ENCODE results near the gene NFYB. TPM values are rescaled to one million over a fixed set of nuclear protein-coding genes. Genes with fewer than 3 reads are reported as not detected.

Gene NFYB
- total RNA-seq, 1 donor = 25.7 TPM

- peaks cover 3% of the 10 kb centered on the region for H3K4me1 ChIP-seq (ENCODE audit: insufficient read depth, low read length)
Measured at GRCh38 chr12:104167519-104168458, 29.8 kb upstream of the NFYB start.

GRCh38 chr12:104166465-104166864 lies 28.5 kb upstream of the NFYB start:
- Histone ChIP-seq H3K4me1 (ENCODE audit: insufficient read depth, low read length) (peaks cover 3% of the 10 kb centered on the region), H4K20me1 (ENCODE audit: insufficient read depth, low read length) (no peaks in the 10 kb centered on the region), H3K27me3 (ENCODE audit: insufficient read depth, low read length) (no peaks in the 10 kb centered on the region), H3K4me2 (ENCODE audit: insufficient read depth, low read length) (no peak overlapping the region), H3K4me3 (ENCODE audit: insufficient read depth, low read length) (no peak overlapping the region), H3K9me3 (ENCODE audit: low read depth, low read length) (no peaks in the 10 kb centered on the region), H3K79me2 (ENCODE audit: insufficient read depth, low read length) (no peaks in the 10 kb centered on the region), H3K36me3 (ENCODE audit: insufficient read depth, low read length) (no peaks in the 10 kb centered on the region), H3K27ac (ENCODE audit: low read depth, low read length) (no peak overlapping the region), H2AFZ (ENCODE audit: low read length) (no peak overlapping the region)
- no peak for TF ChIP-seq CTCF (IDR thresholded peaks at IDR 0.05; ENCODE audit: extremely low read depth, low read depth, low read length)
- no peak for DNase-seq (ENCODE audit: insufficient read length, low spot score, missing footprints)

More at GRCh38 chr12:104167519-104168458, 29.8 kb upstream of the NFYB start:
- Histone ChIP-seq H3K36me3 (ENCODE audit: insufficient read depth, low read length) (no peaks in the 10 kb centered on the region), H3K79me2 (ENCODE audit: insufficient read depth, low read length) (no peaks in the 10 kb centered on the region), H2AFZ (ENCODE audit: low read length) (no peak overlapping the region), H4K20me1 (ENCODE audit: insufficient read depth, low read length) (no peaks in the 10 kb centered on the region), H3K27ac (ENCODE audit: low read depth, low read length) (no peak overlapping the region), H3K4me3 (ENCODE audit: insufficient read depth, low read length) (no peak overlapping the region), H3K9me3 (ENCODE audit: low read depth, low read length) (no peaks in the 10 kb centered on the region), H3K27me3 (ENCODE audit: insufficient read depth, low read length) (no peaks in the 10 kb centered on the region), H3K4me2 (ENCODE audit: insufficient read depth, low read length) (no peak overlapping the region)
- TF ChIP-seq CTCF (IDR thresholded peaks at IDR 0.05; ENCODE audit: extremely low read depth, low read depth, low read length) = no peak
- DNase-seq (ENCODE audit: insufficient read length, low spot score, missing footprints) = no peak

GRCh38 chr12:104165801-104166200 lies 27.8 kb upstream of the NFYB start:
- no peak for DNase-seq (ENCODE audit: insufficient read length, low spot score, missing footprints)
- no peaks in the 10 kb centered on the region for H3K36me3 ChIP-seq (ENCODE audit: insufficient read depth, low read length)
- no peak overlapping the region for H3K27ac ChIP-seq (ENCODE audit: low read depth, low read length)
- H2AFZ ChIP-seq (ENCODE audit: low read length) = no peak overlapping the region
- H3K4me2 ChIP-seq (ENCODE audit: insufficient read depth, low read length) = no peak overlapping the region
- no peak for TF ChIP-seq CTCF (IDR thresholded peaks at IDR 0.05; ENCODE audit: extremely low read depth, low read depth, low read length)
- H3K4me1 ChIP-seq (ENCODE audit: insufficient read depth, low read length) = peaks cover 3% of the 10 kb centered on the region
- H3K79me2 ChIP-seq (ENCODE audit: insufficient read depth, low read length) = no peaks in the 10 kb centered on the region
- no peaks in the 10 kb centered on the region for H3K9me3 ChIP-seq (ENCODE audit: low read depth, low read length)
- no peaks in the 10 kb centered on the region for H3K27me3 ChIP-seq (ENCODE audit: insufficient read depth, low read length)
- no peaks in the 10 kb centered on the region for H4K20me1 ChIP-seq (ENCODE audit: insufficient read depth, low read length)
- no peak overlapping the region for H3K4me3 ChIP-seq (ENCODE audit: insufficient read depth, low read length)

- no peak overlapping the region for H2AFZ ChIP-seq (ENCODE audit: low read length)
- H3K36me3 ChIP-seq (ENCODE audit: insufficient read depth, low read length) = no peaks in the 10 kb centered on the region
- no peak overlapping the region for H3K4me2 ChIP-seq (ENCODE audit: insufficient read depth, low read length)
- peaks cover 3% of the 10 kb centered on the region for H3K4me1 ChIP-seq (ENCODE audit: insufficient read depth, low read length)
- H3K9me3 ChIP-seq (ENCODE audit: low read depth, low read length) = no peaks in the 10 kb centered on the region
- H3K4me3 ChIP-seq (ENCODE audit: insufficient read depth, low read length) = no peak overlapping the region
- no peak for DNase-seq (ENCODE audit: insufficient read length, low spot score, missing footprints)
- H3K79me2 ChIP-seq (ENCODE audit: insufficient read depth, low read length) = no peaks in the 10 kb centered on the region
- no peak overlapping the region for H3K27ac ChIP-seq (ENCODE audit: low read depth, low read length)
- no peaks in the 10 kb centered on the region for H3K27me3 ChIP-seq (ENCODE audit: insufficient read depth, low read length)
- no peak for TF ChIP-seq CTCF (IDR thresholded peaks at IDR 0.05; ENCODE audit: extremely low read depth, low read depth, low read length)
- H4K20me1 ChIP-seq (ENCODE audit: insufficient read depth, low read length) = no peaks in the 10 kb centered on the region
Measured at GRCh38 chr12:104164634-104165033, 26.6 kb upstream of the NFYB start.

Data from osteoblast (primary cell).